GM19452 (cell line): ENCODE measurements around the gene SLC25A39.
"Not testable (repeated sequence)": the region's sequence is repeated elsewhere in the genome, so short reads cannot be mapped to it uniquely, and the experiment has no call there.

ENCODE experiments used
- ATAC-seq: cut with Tn5 transposase; IDR thresholded peaks from one replicate; pipeline ENCODE4 v1.9.1; 2021; ENCODE audit not compliant: unreplicated experiment

The SLC25A39 gene, protein sequence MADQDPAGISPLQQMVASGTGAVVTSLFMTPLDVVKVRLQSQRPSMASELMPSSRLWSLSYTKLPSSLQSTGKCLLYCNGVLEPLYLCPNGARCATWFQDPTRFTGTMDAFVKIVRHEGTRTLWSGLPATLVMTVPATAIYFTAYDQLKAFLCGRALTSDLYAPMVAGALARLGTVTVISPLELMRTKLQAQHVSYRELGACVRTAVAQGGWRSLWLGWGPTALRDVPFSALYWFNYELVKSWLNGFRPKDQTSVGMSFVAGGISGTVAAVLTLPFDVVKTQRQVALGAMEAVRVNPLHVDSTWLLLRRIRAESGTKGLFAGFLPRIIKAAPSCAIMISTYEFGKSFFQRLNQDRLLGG

GRCh38 chr17:44324571-44325275 lies at the start of gene SLC25A39:
TSS of gene SLC25A39 (minus strand) at chr17:44324823. CDS start at chr17:44323562, 1,261 bp downstream.
- peak; percentile 55 for ATAC-seq

DNA sequence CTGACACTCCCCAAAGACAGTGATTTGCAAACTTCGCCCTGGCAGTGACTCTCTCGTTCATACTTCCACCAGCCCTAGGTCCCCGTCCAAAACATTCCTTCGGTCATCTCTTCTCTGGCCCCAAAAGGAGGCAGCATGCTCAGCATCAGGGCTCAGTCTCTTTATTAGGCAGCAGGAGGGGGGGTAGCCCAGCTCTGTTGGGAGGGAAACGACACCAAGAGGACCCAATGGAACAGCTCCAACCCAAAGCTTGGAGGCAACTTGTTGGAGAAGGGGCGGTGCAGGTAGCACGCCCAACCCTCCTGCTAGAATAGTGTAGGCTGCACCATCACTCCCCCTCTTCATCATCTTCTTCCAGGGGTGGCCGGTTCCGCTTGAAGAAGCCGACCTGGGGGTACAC lies 47.4 kb upstream of the SLC25A39 start:
- ATAC-seq: no peak

DNA sequence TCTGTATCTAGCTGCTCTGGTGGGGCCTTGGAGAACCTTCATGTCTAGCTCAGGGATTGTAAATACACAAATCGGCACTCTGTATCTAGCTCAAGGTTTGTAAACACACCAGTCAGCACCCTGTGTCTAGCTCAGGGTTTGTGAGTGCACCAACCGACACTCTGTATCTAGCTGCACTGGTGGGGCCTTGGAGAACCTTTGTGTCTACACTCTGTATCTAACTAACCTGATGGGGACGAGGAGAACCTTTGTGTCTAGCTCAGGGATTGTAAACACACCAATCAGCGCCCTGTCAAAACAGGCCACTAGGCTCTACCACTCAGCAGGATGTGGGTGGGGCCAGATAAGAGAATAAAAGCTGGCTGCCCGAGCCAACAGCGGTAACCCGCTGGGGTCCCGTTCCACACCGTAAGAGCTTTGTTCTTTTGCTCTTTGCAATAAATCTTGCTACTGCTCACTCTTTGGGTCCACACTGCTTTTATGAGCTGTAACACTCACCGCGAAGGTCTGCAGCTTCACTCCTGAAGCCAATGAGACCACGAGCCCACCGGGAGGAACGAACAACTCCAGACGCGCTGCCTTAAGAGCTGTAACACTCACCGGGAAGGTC lies 44.9 kb upstream of the SLC25A39 start:
- ATAC-seq: not testable (repeated sequence)

DNA sequence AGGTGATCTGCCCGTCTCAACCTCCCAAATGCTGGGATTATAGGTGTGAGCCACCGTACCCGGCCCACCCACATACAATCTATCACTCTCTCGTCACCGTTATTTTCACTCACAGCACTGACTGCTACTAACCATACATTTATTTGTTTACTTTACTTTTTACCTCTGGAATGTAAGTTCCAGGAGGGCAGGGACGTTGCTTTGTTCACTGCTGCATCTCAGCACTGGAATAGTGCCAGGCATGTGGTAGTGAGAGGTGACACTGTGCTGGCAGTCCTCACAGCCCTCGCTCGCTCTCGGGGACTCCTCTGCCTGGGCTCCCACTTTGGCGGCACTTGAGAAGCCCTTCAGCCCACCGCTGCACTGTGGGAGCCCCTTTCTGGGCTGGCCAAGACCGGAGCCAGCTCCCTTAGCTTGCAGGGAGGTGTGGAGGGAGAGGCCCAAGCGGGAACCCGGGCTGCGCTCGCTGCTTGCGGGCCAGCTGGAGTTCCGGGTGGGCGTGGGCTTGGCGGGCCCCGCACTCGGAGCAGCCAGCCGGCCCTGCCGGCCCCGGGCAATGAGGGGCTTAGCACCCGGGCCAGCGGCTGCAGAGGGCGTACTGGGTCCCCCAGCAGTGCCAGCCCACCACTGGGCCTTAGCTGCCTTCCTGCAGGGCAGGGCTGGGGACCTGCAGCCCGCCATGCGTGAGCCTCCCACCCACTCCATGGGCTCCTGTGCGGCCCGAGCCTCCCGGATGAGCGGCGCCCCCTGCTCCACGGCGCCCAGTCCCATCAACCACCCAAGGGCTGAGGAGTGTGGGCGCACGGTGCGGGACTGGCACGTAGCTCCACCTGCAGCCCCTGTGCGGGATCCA lies 44.0 kb upstream of the SLC25A39 start:
- ATAC-seq: not testable (repeated sequence)

- ATAC-seq: no peak
Observed at GRCh38 chr17:44367231-44367979, 42.8 kb upstream of the SLC25A39 start.

DNA sequence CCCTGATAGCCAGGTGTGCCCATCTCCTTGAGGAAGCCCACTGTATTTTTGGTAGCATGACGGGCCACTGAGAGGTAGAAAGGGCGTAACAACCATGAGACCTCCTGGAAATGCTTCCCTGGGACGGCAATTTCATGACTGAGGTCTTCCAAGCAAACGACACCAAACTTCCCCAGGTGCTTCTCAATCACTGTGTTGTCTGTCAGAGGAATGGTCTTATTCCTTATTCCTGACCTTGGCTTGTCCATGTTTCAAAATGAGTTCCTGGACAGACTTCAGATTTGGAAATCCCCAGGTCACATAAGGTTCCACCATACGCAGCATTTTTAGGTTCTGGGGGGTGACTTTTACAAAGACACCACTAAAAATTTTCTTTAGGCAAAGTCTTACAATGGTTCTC lies 40.4 kb upstream of the SLC25A39 start:
- ATAC-seq: not testable (repeated sequence)

GRCh38 chr17:44363613-44364159 lies 39.1 kb upstream of the SLC25A39 start, which contains the start of gene FAM171A2:
TSS of gene FAM171A2 (minus strand) at chr17:44363853. CDS start at chr17:44363714, 139 bp downstream.
- ATAC-seq: peak; percentile 67

GRCh38 chr17:44362949-44363612 lies 38.5 kb upstream of the SLC25A39 start:
- no peak for ATAC-seq

- ATAC-seq: no peak
Observed at GRCh38 chr17:44362459-44362948, 37.9 kb upstream of the SLC25A39 start.

DNA sequence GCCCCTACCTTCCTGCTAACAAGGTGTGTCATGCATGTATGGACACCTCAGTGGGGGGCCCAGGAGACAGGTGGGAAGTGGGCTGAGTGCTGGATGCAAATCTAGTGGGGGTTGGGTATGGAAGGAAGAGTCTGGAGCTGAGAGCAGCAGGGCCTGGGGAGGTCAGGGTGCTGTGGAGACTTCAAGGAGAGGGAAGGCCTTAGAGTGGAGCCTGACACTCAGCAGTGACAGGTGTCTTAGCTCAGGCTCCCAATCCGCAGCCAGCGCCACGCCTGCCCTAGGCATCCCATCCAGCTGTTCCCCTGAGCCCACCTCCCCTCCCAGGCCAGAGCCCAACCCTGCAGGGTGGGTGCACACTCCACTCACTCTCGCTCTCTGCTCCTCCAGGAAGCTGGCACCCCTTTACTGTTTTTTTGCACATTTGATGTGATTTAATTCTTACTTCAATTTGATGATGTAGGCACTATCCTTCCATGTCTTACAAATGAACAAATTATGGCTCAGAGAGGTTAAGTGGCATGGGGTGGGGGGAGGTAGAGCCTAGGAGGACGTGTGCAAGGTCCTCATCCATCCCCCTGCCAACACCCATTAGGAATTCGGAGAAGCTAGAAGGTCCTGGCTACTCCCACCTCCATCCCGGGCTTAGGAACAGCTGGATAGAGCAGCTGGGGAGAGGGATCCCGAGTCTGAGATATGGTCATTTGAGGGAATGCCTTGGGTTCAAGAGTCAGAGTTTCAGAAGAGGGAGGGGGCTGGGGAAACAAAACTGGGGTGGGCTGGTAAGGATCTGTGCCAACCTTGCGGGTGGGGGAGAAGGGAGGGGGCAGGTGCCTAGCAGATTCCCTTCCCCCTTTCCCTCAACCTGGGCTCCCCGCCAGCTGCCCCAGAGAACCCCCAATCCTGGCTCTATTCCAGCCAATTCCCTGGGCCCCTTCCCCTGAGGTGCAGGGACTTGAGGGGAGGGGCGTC lies 37.0 kb upstream of the SLC25A39 start:
- no peak for ATAC-seq

- no peak for ATAC-seq
Observed at GRCh38 chr17:44360826-44361225, 36.2 kb upstream of the SLC25A39 start.

GRCh38 chr17:44360144-44360533 lies 35.5 kb upstream of the SLC25A39 start:
- no peak for ATAC-seq

GRCh38 chr17:44359458-44360143 lies 35.0 kb upstream of the SLC25A39 start:
- ATAC-seq: no peak

GRCh38 chr17:44359006-44359405 lies 34.4 kb upstream of the SLC25A39 start:
- ATAC-seq: no peak

DNA sequence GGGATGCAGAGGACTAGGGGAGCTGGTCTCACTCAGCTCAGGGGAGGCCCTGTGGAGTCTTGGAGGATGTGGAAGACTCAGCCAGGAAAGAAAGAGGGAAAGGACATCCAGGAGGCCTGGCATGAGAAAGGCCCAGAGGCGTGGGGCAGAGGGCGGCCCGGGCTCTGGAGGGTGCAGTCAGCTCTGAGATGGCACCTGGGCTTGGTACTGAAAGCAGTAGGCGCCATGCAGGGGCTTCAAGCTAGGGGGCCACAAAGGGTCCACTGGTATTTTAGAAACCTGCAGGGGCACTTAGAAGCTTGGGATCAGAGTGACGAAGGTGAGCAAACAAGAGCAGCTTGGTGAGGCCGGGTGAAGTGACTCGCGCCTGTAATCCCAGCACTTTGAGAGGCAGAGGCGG lies 33.4 kb upstream of the SLC25A39 start:
- no peak for ATAC-seq

GRCh38 chr17:44356241-44356640 lies 31.6 kb upstream of the SLC25A39 start:
- ATAC-seq: no peak

DNA sequence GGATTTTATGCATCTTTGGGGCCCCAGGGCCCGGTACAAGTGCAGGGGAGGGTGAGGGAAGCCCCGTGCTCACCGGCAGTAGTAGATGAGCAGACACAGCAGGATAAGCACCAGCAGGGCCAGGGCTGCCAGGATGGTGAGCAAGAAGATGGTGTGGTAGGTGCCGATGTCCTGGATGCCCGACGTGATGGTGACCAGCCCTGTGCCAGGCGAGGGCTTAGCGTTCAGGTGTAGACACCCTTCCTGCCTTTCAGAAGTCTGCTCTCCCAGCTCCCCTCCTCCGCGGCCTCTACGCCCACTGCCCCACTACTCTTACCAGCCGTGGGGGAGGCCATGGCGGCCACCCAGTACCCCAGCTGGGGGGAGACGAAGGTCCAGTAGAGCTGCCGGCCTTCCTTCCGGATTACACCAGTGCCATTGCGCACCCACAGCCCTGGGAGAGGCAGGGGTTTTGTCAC lies 31.0 kb upstream of the SLC25A39 start:
- no peak for ATAC-seq
